Activated T-cell treated with anti-CD3 and anti-CD28 coated beads, Interleukin-2, amount 50 U/mL, for 24 hours (primary cell): ENCODE measurements around the gene LCN1.

ENCODE experiments used
- DNase-seq: peaks from one replicate; pipeline ENCODE4 v3.0.0-alpha.2; 2020
- H3K27ac Mint-ChIP-seq: 2 replicates; pipeline ENCODE4 v1.8.0; 2020; ENCODE audit warnings: mild to moderate bottlenecking, mixed read lengths
- H3K27me3 Mint-ChIP-seq: 2 replicates; pipeline ENCODE4 v1.8.0; 2020; ENCODE audit warnings: mixed read lengths
- H3K36me3 Mint-ChIP-seq: 2 replicates; pipeline ENCODE4 v1.8.0; 2020; ENCODE audit warnings: low read depth, mixed read lengths
- H3K4me1 Mint-ChIP-seq: 2 replicates; pipeline ENCODE4 v1.8.0; 2020; ENCODE audit warnings: low read depth, mixed read lengths
- H3K4me3 Mint-ChIP-seq: 2 replicates; pipeline ENCODE4 v1.8.0; 2020; ENCODE audit warnings: mild to moderate bottlenecking, moderate library complexity, mixed read lengths
- H3K9me3 Mint-ChIP-seq: 2 replicates; pipeline ENCODE4 v1.8.0; 2020; ENCODE audit warnings: mixed read lengths

Gene LCN1

DNA sequence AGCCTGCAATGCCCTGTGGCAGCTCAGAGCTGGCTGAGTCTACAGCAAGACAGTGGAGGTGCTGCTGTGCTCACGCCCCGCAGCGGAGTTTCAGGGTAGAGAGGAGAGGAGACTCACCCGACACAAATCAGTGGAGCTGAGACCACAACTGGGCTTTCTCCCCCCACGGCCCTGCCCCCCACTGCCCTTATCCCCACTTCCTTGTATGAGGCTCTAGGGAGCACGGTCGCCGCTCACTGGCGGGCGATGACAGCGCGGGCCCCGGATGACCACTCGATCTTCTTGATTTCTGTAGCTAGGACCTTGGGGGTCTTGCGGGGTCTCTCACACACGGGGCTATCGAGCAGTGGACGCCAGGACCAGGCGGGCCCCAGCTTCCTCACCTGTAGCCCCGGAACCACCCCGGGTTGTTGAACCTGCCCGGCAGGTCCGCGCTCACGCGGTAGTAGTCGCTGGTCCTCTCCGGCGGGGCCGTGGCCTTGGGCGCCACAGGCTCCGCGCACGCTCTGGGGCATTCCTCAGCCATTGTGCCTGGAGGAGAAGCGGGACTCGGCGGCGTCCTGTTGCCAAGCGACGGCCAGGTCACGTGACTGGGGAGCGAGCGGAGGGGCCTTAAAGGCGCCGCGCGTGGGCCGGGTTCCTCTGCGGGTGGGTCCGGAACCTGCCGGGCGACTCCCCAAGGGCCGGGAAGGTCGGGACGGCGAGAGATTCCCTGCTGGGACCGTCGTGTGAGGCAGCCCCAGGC lies 21.7 kb upstream of the LCN1 start:
- Mint-ChIP-seq H3K27ac (peak overlapping the region; percentile 72), H3K36me3 (peaks cover 34% of the 10 kb centered on the region), H3K27me3 (peaks cover 11% of the 10 kb centered on the region)

DNA sequence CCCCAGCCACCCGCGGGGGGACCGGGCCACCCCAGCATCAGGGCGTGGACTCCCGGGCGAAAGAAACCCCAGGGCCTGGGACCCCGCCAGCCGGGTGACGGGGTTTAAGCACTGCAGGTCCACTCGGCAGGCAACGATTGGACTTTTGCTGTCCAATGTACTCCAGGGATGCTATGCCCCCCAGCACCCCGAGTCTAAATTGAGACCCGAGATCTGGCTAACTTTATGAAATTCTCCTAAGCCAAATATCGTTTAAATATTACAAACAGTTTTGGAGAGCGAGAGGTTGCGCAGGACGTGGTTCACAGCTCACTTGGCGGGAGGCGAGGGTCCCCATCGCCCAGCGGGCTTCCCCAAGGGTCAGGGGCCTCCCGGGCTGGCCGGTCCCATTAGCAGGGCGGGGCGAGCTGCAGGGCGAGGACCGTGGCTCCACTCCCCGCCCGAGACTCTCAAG lies 21.1 kb upstream of the LCN1 start:
- Mint-ChIP-seq H3K9me3 (no peaks in the 10 kb centered on the region), H3K27ac (peak overlapping the region; percentile 96), H3K36me3 (peaks cover 40% of the 10 kb centered on the region), H3K4me1 (peaks cover 29% of the 10 kb centered on the region), H3K4me3 (peak overlapping the region; percentile 92), H3K27me3 (peaks cover 6% of the 10 kb centered on the region)
- DNase-seq: no peak

More for the DNA sequence above, 21.7 kb upstream of the LCN1 start:
- Mint-ChIP-seq H3K4me1 (peaks cover 28% of the 10 kb centered on the region), H3K9me3 (no peaks in the 10 kb centered on the region), H3K4me3 (peak overlapping the region; percentile 92)
- peak; percentile 94 for DNase-seq

DNA sequence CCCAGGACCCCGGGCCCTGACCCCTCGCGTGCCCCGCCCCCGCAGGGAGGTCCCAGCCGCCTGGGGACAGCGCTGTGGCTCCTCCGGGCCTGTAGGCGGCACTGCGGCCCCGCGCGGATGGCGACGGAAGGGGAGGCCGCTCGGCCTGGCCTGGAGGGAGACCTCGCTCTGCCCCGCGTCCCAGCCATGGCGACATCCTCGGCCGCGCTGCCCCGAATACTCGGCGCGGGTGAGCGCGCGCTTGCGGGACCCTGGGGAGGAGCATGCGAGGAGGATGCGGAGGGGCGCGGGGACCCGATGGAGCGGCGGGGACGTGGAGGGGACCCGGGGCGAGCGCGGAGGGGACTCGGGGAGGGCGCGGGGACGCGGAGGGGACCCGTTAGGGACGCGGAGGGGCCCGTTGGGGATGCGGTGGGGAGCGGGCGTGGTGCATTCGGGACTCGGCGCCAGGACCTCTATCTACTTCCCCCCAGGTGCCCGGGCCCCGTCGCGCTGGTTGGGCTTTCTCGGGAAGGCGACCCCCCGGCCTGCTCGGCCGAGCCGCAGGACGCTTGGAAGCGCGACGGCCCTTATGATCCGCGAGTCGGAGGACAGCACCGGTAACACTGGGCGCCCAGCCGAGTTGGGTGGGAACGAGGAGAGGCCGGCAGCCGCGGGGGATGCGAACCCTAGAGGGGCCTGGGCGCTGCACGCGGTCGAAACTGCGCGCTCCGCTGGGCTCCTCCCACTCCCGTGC lies 20.5 kb upstream of the LCN1 start, which contains the start of gene MRPS2:
TSS of gene MRPS2 (plus strand) at position 158 of the 736 bp plus-strand sequence. CDS start at position 187, 29 bp downstream.
- H3K4me3 Mint-ChIP-seq: peak within 1 kb of the TSS; percentile 92
- peak; percentile 91 for DNase-seq
- H3K27ac Mint-ChIP-seq: peak within 1 kb of the TSS; percentile 96

DNA sequence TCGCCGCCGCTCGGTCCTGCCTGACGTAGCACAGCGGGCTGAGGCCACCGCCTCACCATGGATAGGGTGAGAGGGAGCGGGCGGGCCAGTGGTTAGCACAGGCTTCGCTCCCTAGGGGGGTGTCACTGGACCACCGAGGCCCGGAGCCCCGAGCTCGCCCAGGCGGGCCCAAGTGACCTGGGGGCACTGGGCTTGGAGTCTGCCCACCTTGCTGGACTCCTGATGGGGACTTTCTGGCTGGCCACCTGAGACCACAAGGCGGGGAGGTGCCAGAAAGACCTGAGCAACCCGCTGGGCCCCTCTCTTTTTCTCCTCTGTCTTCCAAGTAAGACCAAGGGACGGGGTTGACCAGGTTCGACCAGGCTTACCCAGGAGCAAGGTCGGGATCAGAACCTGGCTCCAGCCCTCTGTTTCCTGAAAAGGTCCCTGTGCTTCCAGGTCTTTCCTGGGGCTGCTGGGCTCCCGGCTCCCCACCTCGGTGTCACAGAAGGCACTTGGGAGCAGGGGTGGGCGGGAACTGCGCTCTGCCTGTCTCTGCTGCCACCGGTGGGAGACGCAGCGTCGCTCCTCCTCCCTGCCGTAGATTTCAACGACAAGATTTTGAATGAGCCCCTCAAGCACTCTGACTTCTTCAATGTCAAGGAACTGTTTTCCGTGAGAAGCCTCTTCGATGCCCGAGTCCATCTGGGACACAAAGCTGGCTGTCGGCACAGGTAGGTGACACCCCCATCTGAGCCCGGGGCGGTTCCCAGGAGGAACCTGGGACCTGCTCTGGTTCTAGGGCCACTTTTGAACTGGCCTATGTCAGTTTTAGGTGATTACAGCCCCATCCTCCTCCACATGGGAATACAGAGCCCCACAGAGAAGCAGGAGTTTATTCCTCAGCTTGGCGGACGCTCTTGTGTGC lies 19.7 kb upstream of the LCN1 start:
- no peak for DNase-seq
- peaks cover 6% of the 10 kb centered on the region for H3K27me3 Mint-ChIP-seq
- H3K9me3 Mint-ChIP-seq: no peaks in the 10 kb centered on the region
- H3K27ac Mint-ChIP-seq: peak overlapping the region; percentile 96
- H3K4me1 Mint-ChIP-seq: peaks cover 29% of the 10 kb centered on the region
- peaks cover 45% of the 10 kb centered on the region for H3K36me3 Mint-ChIP-seq
- peak overlapping the region; percentile 92 for H3K4me3 Mint-ChIP-seq

More for the DNA sequence above, 20.5 kb upstream of the LCN1 start, which contains the start of gene MRPS2:
- peaks cover 6% of the 10 kb centered on the region for H3K27me3 Mint-ChIP-seq
- peaks cover 29% of the 10 kb centered on the region for H3K4me1 Mint-ChIP-seq
- no peaks in the 10 kb centered on the region for H3K9me3 Mint-ChIP-seq
- peaks cover 45% of the 10 kb centered on the region for H3K36me3 Mint-ChIP-seq

DNA sequence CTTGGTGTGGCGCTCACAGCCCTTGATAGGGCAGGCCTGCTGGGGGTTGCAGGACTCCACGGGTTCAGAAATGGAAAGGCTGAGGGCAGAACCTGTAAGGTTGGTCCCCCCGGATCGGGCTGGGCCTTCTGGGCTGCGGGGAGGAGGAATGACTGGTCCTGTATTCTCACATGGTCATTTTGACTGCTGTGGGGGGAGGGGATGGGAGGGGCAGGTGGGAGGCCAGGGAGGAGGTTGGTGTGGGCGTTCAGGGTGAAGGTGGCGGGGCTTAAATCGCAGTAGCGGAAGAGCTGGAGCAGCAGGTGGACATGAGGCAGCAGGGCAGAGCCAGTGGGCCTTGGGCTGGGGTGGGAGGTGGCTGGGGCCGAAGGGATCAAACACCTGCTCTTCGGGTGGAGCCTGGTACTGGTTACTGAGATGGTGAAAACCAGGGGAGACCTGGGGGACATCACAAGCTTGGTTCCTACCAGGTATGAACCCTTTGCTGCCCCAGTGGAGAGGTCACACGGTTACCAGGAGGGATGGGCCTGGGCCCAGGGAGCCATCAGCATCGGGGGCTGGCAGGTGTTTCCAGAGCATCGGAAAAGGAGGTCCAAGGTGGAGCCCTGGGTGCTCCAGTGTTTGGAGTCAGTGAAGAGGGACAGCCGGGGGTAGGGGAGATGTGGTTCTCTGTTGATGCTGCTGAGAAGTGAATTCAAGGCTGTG lies 18.9 kb upstream of the LCN1 start:
- peaks cover 6% of the 10 kb centered on the region for H3K27me3 Mint-ChIP-seq
- H3K4me1 Mint-ChIP-seq: peaks cover 29% of the 10 kb centered on the region
- no peaks in the 10 kb centered on the region for H3K9me3 Mint-ChIP-seq
- H3K36me3 Mint-ChIP-seq: peaks cover 45% of the 10 kb centered on the region
- H3K4me3 Mint-ChIP-seq: peak overlapping the region; percentile 92
- no peak for DNase-seq
- H3K27ac Mint-ChIP-seq: peak overlapping the region; percentile 81

DNA sequence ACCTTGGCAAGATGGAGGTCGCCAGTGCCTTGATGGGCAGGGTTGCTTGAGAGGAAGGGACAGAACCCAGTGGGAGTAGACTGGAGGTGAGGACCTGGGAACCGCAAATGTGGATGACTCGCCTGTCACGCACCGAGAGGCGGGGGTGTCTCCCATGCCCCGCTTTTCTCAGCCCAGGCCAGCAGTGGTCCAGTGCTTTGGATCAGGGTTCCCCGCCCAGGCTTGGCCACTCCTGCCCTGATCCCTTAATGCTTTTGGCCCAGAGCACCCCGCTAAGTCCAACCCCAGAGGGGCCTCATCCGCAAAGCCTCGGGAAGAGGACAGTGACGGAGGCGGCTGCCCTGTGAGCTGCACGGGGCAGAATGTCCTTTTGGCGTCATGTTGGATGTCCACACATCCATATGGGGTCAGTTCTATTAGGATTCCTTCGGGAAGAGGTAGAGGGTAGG lies 18.3 kb upstream of the LCN1 start:
- H3K36me3 Mint-ChIP-seq: peaks cover 45% of the 10 kb centered on the region
- H3K4me1 Mint-ChIP-seq: peaks cover 29% of the 10 kb centered on the region
- H3K27me3 Mint-ChIP-seq: peaks cover 6% of the 10 kb centered on the region
- DNase-seq: no peak
- H3K9me3 Mint-ChIP-seq: peaks cover 1% of the 10 kb centered on the region
- H3K4me3 Mint-ChIP-seq: peak overlapping the region; percentile 92
- H3K27ac Mint-ChIP-seq: peak overlapping the region; percentile 63

DNA sequence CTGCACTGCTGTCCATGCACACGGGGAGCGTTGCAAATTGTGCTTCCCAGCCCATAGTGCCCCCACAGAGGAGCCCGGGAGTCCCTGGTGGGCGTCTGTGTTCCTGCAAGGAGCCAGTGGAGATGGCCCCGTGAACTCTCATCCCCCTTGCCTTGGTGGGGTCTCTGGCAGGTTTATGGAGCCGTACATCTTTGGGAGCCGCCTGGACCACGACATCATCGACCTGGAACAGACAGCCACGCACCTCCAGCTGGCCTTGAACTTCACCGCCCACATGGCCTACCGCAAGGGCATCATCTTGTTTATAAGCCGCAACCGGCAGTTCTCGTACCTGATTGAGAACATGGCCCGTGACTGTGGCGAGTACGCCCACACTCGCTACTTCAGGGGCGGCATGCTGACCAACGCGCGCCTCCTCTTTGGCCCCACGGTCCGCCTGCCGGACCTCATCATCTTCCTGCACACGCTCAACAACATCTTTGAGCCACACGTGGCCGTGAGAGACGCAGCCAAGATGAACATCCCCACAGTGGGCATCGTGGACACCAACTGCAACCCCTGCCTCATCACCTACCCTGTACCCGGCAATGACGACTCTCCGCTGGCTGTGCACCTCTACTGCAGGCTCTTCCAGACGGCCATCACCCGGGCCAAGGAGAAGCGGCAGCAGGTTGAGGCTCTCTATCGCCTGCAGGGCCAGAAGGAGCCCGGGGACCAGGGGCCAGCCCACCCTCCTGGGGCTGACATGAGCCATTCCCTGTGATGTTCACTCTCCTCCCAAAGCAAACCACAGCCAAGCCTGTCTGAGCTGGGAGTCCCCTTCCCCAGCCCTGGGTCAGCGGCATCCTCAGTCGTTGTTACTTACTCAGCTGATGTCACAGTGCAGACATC lies 17.6 kb upstream of the LCN1 start:
- Mint-ChIP-seq H3K4me1 (peaks cover 29% of the 10 kb centered on the region), H3K4me3 (peak overlapping the region; percentile 38), H3K27me3 (no peaks in the 10 kb centered on the region), H3K36me3 (peaks cover 45% of the 10 kb centered on the region), H3K9me3 (peaks cover 6% of the 10 kb centered on the region), H3K27ac (peak overlapping the region; percentile 33)
- no peak for DNase-seq

DNA sequence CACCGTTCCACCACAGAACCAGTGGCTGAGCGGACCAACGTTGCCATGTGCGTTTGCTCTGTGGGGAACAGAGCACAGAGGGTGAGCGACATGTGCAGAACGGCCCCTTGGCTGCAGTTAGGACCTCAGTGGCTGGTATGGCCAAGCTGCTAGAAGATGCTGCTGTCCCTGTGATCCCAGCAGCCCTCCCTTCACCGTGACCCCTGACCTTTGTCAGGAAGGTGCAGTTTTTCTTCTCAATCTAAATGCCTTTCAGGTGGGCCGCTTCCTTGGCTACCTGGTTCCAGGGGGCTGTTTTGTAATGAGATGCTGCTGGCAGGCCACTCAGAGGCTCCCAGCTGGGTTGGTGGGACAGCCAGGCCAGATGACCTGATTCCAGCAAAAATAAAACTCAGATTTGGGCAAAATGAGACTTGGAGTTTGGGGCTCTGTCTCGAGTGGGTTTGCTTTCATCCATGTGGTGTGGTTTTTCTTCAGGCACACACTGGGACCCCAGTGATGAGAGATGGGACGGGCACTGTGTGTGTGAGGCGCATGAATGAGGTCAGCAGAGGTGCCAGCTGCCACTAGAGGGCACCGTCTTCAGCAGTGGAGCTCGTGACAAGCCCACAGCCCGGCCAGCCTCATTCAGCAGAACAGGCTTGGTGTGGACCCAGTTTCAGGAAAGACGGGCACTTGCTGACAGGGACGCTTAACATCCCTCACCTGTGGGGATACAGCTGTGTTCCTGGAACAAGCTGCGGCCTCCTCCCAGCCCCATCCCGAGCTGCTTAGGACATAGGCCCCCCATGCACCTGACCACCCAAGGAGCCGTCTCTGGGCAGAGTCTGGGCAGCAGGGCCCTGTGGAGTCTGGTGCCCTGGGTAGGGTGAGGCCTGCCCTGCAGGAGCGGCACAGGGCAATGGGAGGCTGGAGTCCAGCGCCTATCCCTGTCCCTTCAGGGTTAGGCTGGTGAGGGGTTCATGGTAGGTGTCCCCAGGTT lies 16.7 kb upstream of the LCN1 start:
- DNase-seq: peak; percentile 68
- Mint-ChIP-seq H3K27ac (no peak overlapping the region), H3K4me1 (peaks cover 26% of the 10 kb centered on the region), H3K27me3 (no peaks in the 10 kb centered on the region), H3K36me3 (peaks cover 45% of the 10 kb centered on the region), H3K4me3 (no peak overlapping the region), H3K9me3 (peaks cover 16% of the 10 kb centered on the region)

DNA sequence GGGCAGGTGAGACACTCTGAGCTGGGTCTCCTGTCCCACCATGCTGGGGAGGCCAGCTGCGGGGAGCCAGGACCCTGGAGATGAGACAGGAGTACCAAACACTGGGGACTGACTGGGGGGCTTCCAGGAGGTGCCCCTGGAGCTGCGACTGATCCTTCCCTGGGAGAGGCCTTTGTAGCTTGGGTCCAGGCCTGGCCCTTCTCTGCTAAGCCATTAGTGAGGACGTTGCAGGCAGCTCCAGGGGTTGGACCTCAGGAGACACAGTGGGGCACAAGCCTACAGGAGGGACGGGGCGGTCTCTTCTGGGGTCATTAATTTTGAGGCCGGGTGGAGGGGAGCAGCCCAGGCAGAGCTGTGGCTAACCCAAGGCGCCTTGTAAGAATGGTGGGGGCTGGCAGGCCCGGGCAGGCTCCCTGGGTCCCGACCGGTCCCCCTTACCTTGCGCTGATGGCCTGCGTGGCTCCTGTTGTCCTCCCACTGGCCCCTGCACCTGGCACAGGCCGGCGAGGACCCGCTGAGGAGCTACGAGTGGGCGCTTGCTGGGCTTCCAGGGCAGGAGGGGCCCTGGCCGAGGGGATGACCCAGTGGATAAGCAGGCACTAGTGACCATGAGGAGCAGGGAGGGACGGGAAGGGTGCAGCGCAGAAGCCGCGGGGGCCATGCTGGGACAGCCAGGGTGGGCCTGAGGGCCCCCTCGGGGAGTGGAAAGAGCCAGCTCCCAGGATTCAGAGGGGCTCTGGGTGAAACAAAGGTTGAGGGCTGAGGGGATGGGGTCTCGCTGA lies 15.6 kb upstream of the LCN1 start:
- H3K27me3 Mint-ChIP-seq: no peaks in the 10 kb centered on the region
- peaks cover 43% of the 10 kb centered on the region for H3K36me3 Mint-ChIP-seq
- H3K4me1 Mint-ChIP-seq: peaks cover 25% of the 10 kb centered on the region
- no peak overlapping the region for H3K27ac Mint-ChIP-seq
- peaks cover 16% of the 10 kb centered on the region for H3K9me3 Mint-ChIP-seq
- no peak overlapping the region for H3K4me3 Mint-ChIP-seq
- no peak for DNase-seq

DNA sequence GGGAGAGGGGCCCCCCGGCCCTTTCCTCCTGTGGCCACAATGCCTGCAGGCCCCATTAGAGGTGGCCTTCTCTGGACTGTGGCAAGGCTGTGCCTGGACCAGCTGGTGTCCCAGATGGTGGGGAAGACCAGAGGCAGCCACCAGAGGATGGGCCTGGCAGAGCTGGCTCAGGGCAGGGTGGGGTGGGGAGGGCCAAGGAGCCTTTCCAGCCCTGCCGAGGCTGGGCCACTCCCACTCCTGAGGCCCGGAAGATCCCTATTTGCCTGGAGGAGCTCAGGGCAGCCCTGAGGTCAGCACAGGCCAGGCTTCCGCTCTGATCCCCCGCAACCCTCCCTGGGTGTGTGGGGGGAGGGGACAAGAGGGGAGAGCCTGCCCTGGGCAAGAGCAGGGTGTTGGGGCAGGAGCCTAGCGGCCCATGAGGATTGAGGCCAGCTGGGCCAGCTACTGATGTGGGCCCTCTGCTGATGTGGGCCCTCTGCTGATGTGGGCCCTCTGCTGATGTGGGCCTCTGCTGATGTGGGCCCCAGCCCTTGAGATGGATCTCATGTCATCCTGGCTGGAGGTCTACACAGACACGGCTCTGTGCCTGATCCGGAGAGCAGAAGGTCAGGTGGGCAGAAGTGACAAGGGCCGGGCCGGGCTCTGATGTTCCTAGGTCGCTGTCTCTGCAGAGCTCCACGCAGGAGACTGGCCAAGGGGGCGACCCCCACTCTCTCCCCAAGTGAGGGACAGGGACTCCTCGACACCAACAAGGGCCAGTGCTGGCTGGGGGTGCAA lies 14.7 kb upstream of the LCN1 start:
- Mint-ChIP-seq H3K9me3 (peaks cover 16% of the 10 kb centered on the region), H3K27me3 (no peaks in the 10 kb centered on the region), H3K27ac (no peak overlapping the region), H3K4me1 (peaks cover 24% of the 10 kb centered on the region), H3K4me3 (no peak overlapping the region), H3K36me3 (peaks cover 40% of the 10 kb centered on the region)
- DNase-seq: no peak
